ENCODE results near the gene FCGR1A.
"Not testable (repeated sequence)": the region's sequence is repeated elsewhere in the genome, so short reads cannot be mapped to it uniquely, and the experiment has no call there.

FCGR1A gene

GRCh38 chr1:149775510-149776147, 6.9 kb upstream of the FCGR1A start:
- H3K36me3 ChIP-seq (replicated peaks; ENCODE audit: low read depth, low read length); H2AFZ ChIP-seq (ENCODE audit: low read depth, low read length); H3K9ac ChIP-seq (ENCODE audit: low read length); H3K9me3 ChIP-seq (ENCODE audit: insufficient read depth, low read length); H3K4me2 ChIP-seq (ENCODE audit: low read length); H3K4me1 ChIP-seq (ENCODE audit: low read length); H3K27me3 ChIP-seq (ENCODE audit: low read depth, low read length); H4K20me1 ChIP-seq (ENCODE audit: insufficient read depth, low read length); H3K79me2 ChIP-seq (ENCODE audit: low read length); H3K27ac ChIP-seq (ENCODE audit: low read length); H3K4me3 ChIP-seq (ENCODE audit: low read length): not testable (repeated sequence)

- not testable (repeated sequence) for H3K4me1 ChIP-seq (ENCODE audit: low read length); H3K9me3 ChIP-seq (ENCODE audit: insufficient read depth, low read length); H4K20me1 ChIP-seq (ENCODE audit: insufficient read depth, low read length); H3K4me3 ChIP-seq (ENCODE audit: low read length); H3K27me3 ChIP-seq (ENCODE audit: low read depth, low read length); H2AFZ ChIP-seq (ENCODE audit: low read depth, low read length); H3K27ac ChIP-seq (ENCODE audit: low read length); H3K9ac ChIP-seq (ENCODE audit: low read length); H3K79me2 ChIP-seq (ENCODE audit: low read length); H3K36me3 ChIP-seq (replicated peaks; ENCODE audit: low read depth, low read length); H3K4me2 ChIP-seq (ENCODE audit: low read length)
Observed at GRCh38 chr1:149777084-149777483, 5.4 kb upstream of the FCGR1A start.

GRCh38 chr1:149778313-149778712, 4.2 kb upstream of the FCGR1A start:
- not testable (repeated sequence) for H3K36me3 ChIP-seq (replicated peaks; ENCODE audit: low read depth, low read length); H3K4me3 ChIP-seq (ENCODE audit: low read length); H3K4me1 ChIP-seq (ENCODE audit: low read length); H3K4me2 ChIP-seq (ENCODE audit: low read length); H3K27ac ChIP-seq (ENCODE audit: low read length); H3K9me3 ChIP-seq (ENCODE audit: insufficient read depth, low read length); H2AFZ ChIP-seq (ENCODE audit: low read depth, low read length); H3K79me2 ChIP-seq (ENCODE audit: low read length); H3K27me3 ChIP-seq (ENCODE audit: low read depth, low read length); H3K9ac ChIP-seq (ENCODE audit: low read length); H4K20me1 ChIP-seq (ENCODE audit: insufficient read depth, low read length)

- not testable (repeated sequence) for H3K4me1 ChIP-seq (ENCODE audit: low read length); H3K27me3 ChIP-seq (ENCODE audit: low read depth, low read length); H3K4me2 ChIP-seq (ENCODE audit: low read length); H3K36me3 ChIP-seq (replicated peaks; ENCODE audit: low read depth, low read length); H3K27ac ChIP-seq (ENCODE audit: low read length); H3K4me3 ChIP-seq (ENCODE audit: low read length); H2AFZ ChIP-seq (ENCODE audit: low read depth, low read length); H3K9ac ChIP-seq (ENCODE audit: low read length); H4K20me1 ChIP-seq (ENCODE audit: insufficient read depth, low read length); H3K9me3 ChIP-seq (ENCODE audit: insufficient read depth, low read length); H3K79me2 ChIP-seq (ENCODE audit: low read length)
Observed at GRCh38 chr1:149781413-149781984, 995 bp upstream of the FCGR1A start.

- not testable (repeated sequence) for H3K36me3 ChIP-seq (replicated peaks; ENCODE audit: low read depth, low read length); H3K9ac ChIP-seq (ENCODE audit: low read length); H4K20me1 ChIP-seq (ENCODE audit: insufficient read depth, low read length); H3K4me2 ChIP-seq (ENCODE audit: low read length); H3K9me3 ChIP-seq (ENCODE audit: insufficient read depth, low read length); H2AFZ ChIP-seq (ENCODE audit: low read depth, low read length); H3K4me1 ChIP-seq (ENCODE audit: low read length); H3K27me3 ChIP-seq (ENCODE audit: low read depth, low read length); H3K27ac ChIP-seq (ENCODE audit: low read length); H3K79me2 ChIP-seq (ENCODE audit: low read length); H3K4me3 ChIP-seq (ENCODE audit: low read length)
Observed at GRCh38 chr1:149783289-149783688, 795 bp downstream of the FCGR1A start.

GRCh38 chr1:149783868-149784267, 1.4 kb downstream of the FCGR1A start:
- not testable (repeated sequence) for H3K79me2 ChIP-seq (ENCODE audit: low read length); H3K27ac ChIP-seq (ENCODE audit: low read length); H3K4me3 ChIP-seq (ENCODE audit: low read length); H2AFZ ChIP-seq (ENCODE audit: low read depth, low read length); H3K27me3 ChIP-seq (ENCODE audit: low read depth, low read length); H4K20me1 ChIP-seq (ENCODE audit: insufficient read depth, low read length); H3K36me3 ChIP-seq (replicated peaks; ENCODE audit: low read depth, low read length); H3K9me3 ChIP-seq (ENCODE audit: insufficient read depth, low read length); H3K4me1 ChIP-seq (ENCODE audit: low read length); H3K4me2 ChIP-seq (ENCODE audit: low read length); H3K9ac ChIP-seq (ENCODE audit: low read length)

- H3K4me2 ChIP-seq (ENCODE audit: low read length); H3K27ac ChIP-seq (ENCODE audit: low read length); H3K4me3 ChIP-seq (ENCODE audit: low read length); H3K79me2 ChIP-seq (ENCODE audit: low read length); H3K36me3 ChIP-seq (replicated peaks; ENCODE audit: low read depth, low read length); H3K27me3 ChIP-seq (ENCODE audit: low read depth, low read length); H3K4me1 ChIP-seq (ENCODE audit: low read length); H3K9me3 ChIP-seq (ENCODE audit: insufficient read depth, low read length); H4K20me1 ChIP-seq (ENCODE audit: insufficient read depth, low read length); H3K9ac ChIP-seq (ENCODE audit: low read length); H2AFZ ChIP-seq (ENCODE audit: low read depth, low read length): not testable (repeated sequence)
Observed at GRCh38 chr1:149787688-149788451, 5.4 kb downstream of the FCGR1A start.
